HepG2 (cell line): Measurements from ENCODE around the gene USP34. TPM values are rescaled to one million over a fixed set of nuclear protein-coding genes. Genes with fewer than 3 reads are reported as not detected.

Experiments
- ATAC-seq: fragments of 200-7000 bp; cut with Tn5 transposase; 3 replicates; pipeline ENCODE4 v1.9.1; 2020; ENCODE audit warnings: mild to moderate bottlenecking, moderate library complexity
- BruUV-seq: library from RNA; stranded (reverse); fragments of 400-500 nt; replicated peaks from 2 replicates; lab custom pipeline; 2021; lab: Mats Ljungman, UMichigan
- CTCF ChIA-PET: fragments of 300-600 bp; formaldehyde crosslinking; extraction: SDS; loops from one replicate; lab custom pipeline; 2021; ENCODE audit warnings: low total read pairs, inconsistent platforms, low intra/inter-chr PET ratio; lab: Yijun Ruan, JAX
- POLR2A ChIA-PET: fragments of 350-600 bp; sonication (Branson Sonifier 250); formaldehyde crosslinking; loops from one replicate; lab custom pipeline; 2020; ENCODE audit warnings: antibody characterized with exemption, inconsistent platforms; lab: Yijun Ruan, JAX
- DNase-seq: peaks from one replicate; pipeline ENCODE4 v3.0.0-alpha.2; 2015; ENCODE audit warnings: low spot score
- FAIRE-seq: peaks from 3 replicates; lab custom pipeline; 2011; peaks lifted over from hg19 to GRCh38; lab: Jason Lieb, UNC
- H2AFZ ChIP-seq: one replicate; pipeline ENCODE4 v1.6.1; 2011; ENCODE audit warnings: low read length, inconsistent platforms
- H3K27ac ChIP-seq: fragments of 300-600 bp; 3 replicates; pipeline ENCODE4 v1.8.0; 2011; ENCODE audit warnings: mixed run types, mild to moderate bottlenecking, mixed read lengths, low read length, inconsistent platforms; ENCODE audit not compliant: insufficient read depth; ENCODE audit errors: extremely low read length
- H3K27me3 ChIP-seq, 2 experiments: fragments of 200-600 bp in 1 of 2; 2 replicates in 1 of 2; 3 replicates in 1 of 2; pipeline versions ENCODE4 v1.6.0 to v1.8.0; 2011; ENCODE audit warnings: low read length in 2 of 2, mild to moderate bottlenecking in 2 of 2, moderate library complexity in 2 of 2, inconsistent platforms in 1 of 2; ENCODE audit not compliant: insufficient read depth in 2 of 2, control insufficient read depth in 1 of 2
- H3K36me3 ChIP-seq, 2 experiments: fragments of 200-600 bp in 1 of 2; replicated peaks in 1 of 2; 2 replicates in 1 of 2; 3 replicates in 1 of 2; pipeline versions ENCODE4 v1.5.1 to v1.8.0; 2011; ENCODE audit warnings: low read length in 2 of 2, inconsistent platforms in 1 of 2; ENCODE audit not compliant: insufficient read depth in 2 of 2, control insufficient read depth in 1 of 2
- H3K4me1 ChIP-seq: 2 replicates; pipeline ENCODE4 v1.5.1; 2012; ENCODE audit warnings: low read length, inconsistent platforms; ENCODE audit not compliant: insufficient read depth
- H3K4me2 ChIP-seq: 2 replicates; pipeline ENCODE4 v1.6.0; 2011; ENCODE audit warnings: low read depth, low read length, inconsistent platforms
- H3K4me3 ChIP-seq, 3 experiments: fragments of 200-600 bp in 1 of 3; sonication (generic), shearing (Covaris generic) in 1 of 3; replicated peaks in 1 of 3; 2 replicates each; pipeline ENCODE4 v1.5.1; 2011 to 2016; ENCODE audit warnings: low read length in 3 of 3, inconsistent platforms in 2 of 3, low read depth in 2 of 3, mild to moderate bottlenecking in 2 of 3, control low read depth in 1 of 3, mixed read lengths in 1 of 3; ENCODE audit not compliant: insufficient read depth in 1 of 3
- H3K79me2 ChIP-seq: one replicate; pipeline ENCODE4 v1.6.1; 2011; ENCODE audit warnings: low read length, inconsistent platforms; ENCODE audit not compliant: insufficient read depth
- H3K9ac ChIP-seq: 2 replicates; pipeline ENCODE4 v1.6.0; 2011; ENCODE audit warnings: mild to moderate bottlenecking, low read depth, low read length, inconsistent platforms; ENCODE audit not compliant: insufficient read depth
- H3K9me3 ChIP-seq: 2 replicates; pipeline ENCODE4 v1.5.1; 2012; ENCODE audit warnings: mild to moderate bottlenecking, low read length
- H4K20me1 ChIP-seq: 2 replicates; pipeline ENCODE4 v1.6.0; 2011; ENCODE audit warnings: inconsistent platforms, mild to moderate bottlenecking, low read length, moderate library complexity; ENCODE audit not compliant: insufficient read depth
- GTF2F1 ChIP-seq: fragments of 150-350 bp; IDR thresholded peaks from 2 replicates; pipeline ENCODE4 v1.6.1; 2014; ENCODE audit warnings: low read length
- HOXA7 ChIP-seq: sonication (generic); formaldehyde crosslinking; IDR thresholded peaks from 2 replicates; pipeline ENCODE4 v1.8.1; 2022; ENCODE audit warnings: mild to moderate bottlenecking, missing genetic modification reagents, moderate library complexity
- PHF8 ChIP-seq: sonication (generic); formaldehyde crosslinking; IDR thresholded peaks from 2 replicates; pipeline ENCODE4 v1.5.0; 2020; ENCODE audit warnings: missing genetic modification reagents
- SMYD3 ChIP-seq: sonication (generic); formaldehyde crosslinking; IDR thresholded peaks from 2 replicates; pipeline ENCODE4 v1.8.1; 2023; ENCODE audit warnings: mild to moderate bottlenecking, missing genetic modification reagents
- SOX6 ChIP-seq, 2 experiments: fragments of 450-650 bp in 1 of 2; sonication (generic) in 1 of 2; formaldehyde crosslinking in 1 of 2; IDR thresholded peaks; 2 replicates each; pipeline versions ENCODE4 v1.4.0 to v1.6.1; 2017 to 2020; ENCODE audit warnings: antibody characterized with exemption in 1 of 2, mild to moderate bottlenecking in 1 of 2, missing genetic modification reagents in 1 of 2
- U2AF1 ChIP-seq: fragments of 200-400 bp; formaldehyde crosslinking; optimal IDR thresholded peaks from 2 replicates; pipeline ENCODE3; 2017; ENCODE audit warnings: mild to moderate bottlenecking, low read depth, low read length
- ZFP36 ChIP-seq: fragments of 150-350 bp; IDR thresholded peaks from 2 replicates; pipeline ENCODE4 v1.6.1; 2018; ENCODE audit warnings: borderline replicate concordance, low read length, low read depth; ENCODE audit not compliant: partially characterized antibody
- ZMYM4 ChIP-seq: sonication (generic); formaldehyde crosslinking; IDR thresholded peaks from 2 replicates; pipeline ENCODE4 v1.8.1; 2023; ENCODE audit warnings: mild to moderate bottlenecking, missing genetic modification reagents
- ZNF251 ChIP-seq: sonication (generic); formaldehyde crosslinking; IDR thresholded peaks from 2 replicates; pipeline ENCODE4 v1.9.0; 2021; ENCODE audit warnings: mild to moderate bottlenecking, missing genetic modification reagents
- ZNF607 ChIP-seq: sonication (generic); formaldehyde crosslinking; IDR thresholded peaks from 2 replicates; pipeline ENCODE4 v1.5.1; 2020; ENCODE audit warnings: missing genetic modification reagents, mild to moderate bottlenecking, borderline replicate concordance
- ZNF672 ChIP-seq: sonication (generic); formaldehyde crosslinking; IDR thresholded peaks from 2 replicates; pipeline ENCODE4 v1.8.1; 2022; ENCODE audit warnings: missing genetic modification reagents
- ZNF839 ChIP-seq: sonication (generic); formaldehyde crosslinking; IDR thresholded peaks from 2 replicates; pipeline ENCODE4 v1.4.0; 2020; ENCODE audit warnings: missing genetic modification reagents, mild to moderate bottlenecking, borderline replicate concordance
- ZSCAN30 ChIP-seq: sonication (generic); formaldehyde crosslinking; IDR thresholded peaks from 2 replicates; pipeline ENCODE4 v1.5.0; 2020; ENCODE audit warnings: mild to moderate bottlenecking, missing genetic modification reagents
- WGBS: methylation state at CpG from one replicate; pipeline ENCODE4 v1.1.6; 2017; ENCODE audit warnings: low lambda C conversion rate; 5-methylcytosine and 5-hydroxymethylcytosine counted together
- in situ Hi-C: cut with HindIII; loops from 2 replicates; pipeline ENCODE4 v1.10.0; 2017; ENCODE audit warnings: low pct_unique_long_range_greater_than_20kb; ENCODE audit not compliant: extremely low pct_ligation_motif_present
- intact Hi-C: fragments of 100-400 bp; cut with micrococcal nuclease; formaldehyde crosslinking; loops from one replicate; pipeline ENCODE4 v1.10.0; 2022; ENCODE audit not compliant: unreplicated experiment
- polyA plus RNA-seq, 8 experiments: library from polyadenylated mRNA; depleted of rRNA in 3 of 8; stranded (reverse) in 7 of 8; unstranded in 1 of 8; fragments of >200 nt; fragmentation: Illumina TruSeq in 4 of 8; extraction: Trizol in 4 of 8; gene quantifications; 2 replicates each; pipeline versions ENCODE4 v1.2.1 to v1.2.3, GENCODE V29; 2011 to 2016; ENCODE audit warnings: low read depth in 4 of 8, missing spikeins in 1 of 8, mixed read lengths in 1 of 8; ENCODE audit not compliant: insufficient read depth in 1 of 8
- total RNA-seq, 5 experiments: library from RNA; depleted of rRNA; stranded (reverse); fragments of >200 nt; fragmentation: Illumina TruSeq; extraction: Trizol; gene quantifications; 2 replicates each; pipeline ENCODE4 v1.2.3, GENCODE V29; 2016; ENCODE audit warnings: low read depth in 1 of 5
- TF ChIP-seq, protein P1 (sequence below): sonication (generic); formaldehyde crosslinking; IDR thresholded peaks from 2 replicates; pipeline ENCODE4 v1.4.0; 2020; ENCODE audit warnings: missing genetic modification reagents, borderline replicate concordance
- TF ChIP-seq, protein P2 (sequence below): sonication (generic); formaldehyde crosslinking; IDR thresholded peaks from 2 replicates; pipeline ENCODE4 v1.5.0; 2020; ENCODE audit warnings: missing genetic modification reagents
- TF ChIP-seq, protein P3 (sequence below): sonication (generic); formaldehyde crosslinking; IDR thresholded peaks from 2 replicates; pipeline ENCODE4 v1.4.0; 2020; ENCODE audit warnings: mild to moderate bottlenecking, missing genetic modification reagents

Gene USP34
- total and polyA plus RNA-seq, 2 of the 13 experiments (the other 11 are each of a cell fraction or from before 2014, with no cell fraction given), result 99.2 to 100 TPM

DNA sequence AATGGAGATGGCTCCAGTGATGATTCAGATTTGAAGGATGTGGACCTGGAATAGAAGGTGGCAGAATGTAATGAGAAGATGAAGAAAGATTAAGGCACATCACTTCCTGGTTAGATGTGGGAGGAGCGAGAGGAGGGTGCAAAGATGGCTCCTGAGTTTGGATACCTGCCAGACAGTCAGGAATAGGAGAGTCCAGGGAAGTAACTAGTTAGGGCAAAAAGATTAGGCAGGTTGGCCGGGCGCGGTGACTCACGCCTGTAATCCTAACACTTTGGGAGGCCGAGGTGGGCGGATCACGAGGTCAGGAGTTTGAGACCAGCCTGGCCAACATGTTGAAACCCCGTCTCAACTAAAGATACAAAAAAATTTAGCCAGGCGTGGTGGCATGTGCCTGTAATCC lies 303.3 kb downstream of the USP34 start:
- in situ Hi-C loops, result no loop called here
- H3K9me3 ChIP-seq, result no peaks in the 10 kb centered on the region
- TF ChIP-seq SMYD3 (CRISPR knock-in tag) (no peak), GTF2F1 (no peak), ZNF672 (CRISPR knock-in tag) (no peak), ZNF251 (CRISPR knock-in tag) (no peak), PHF8 (CRISPR knock-in tag) (no peak), ZSCAN30 (no peak), SOX6 (IDR thresholded peaks at IDR 0.05) (no peak), SOX6 (CRISPR knock-in tag; IDR thresholded peaks at IDR 0.05) (no peak), ZMYM4 (no peak), U2AF1 (no peak), HOXA7 (CRISPR knock-in tag) (no peak), ZNF839 (CRISPR knock-in tag) (no peak), ZFP36 (no peak), ZNF607 (CRISPR knock-in tag) (no peak)
- TF ChIP-seq, protein P1, sequence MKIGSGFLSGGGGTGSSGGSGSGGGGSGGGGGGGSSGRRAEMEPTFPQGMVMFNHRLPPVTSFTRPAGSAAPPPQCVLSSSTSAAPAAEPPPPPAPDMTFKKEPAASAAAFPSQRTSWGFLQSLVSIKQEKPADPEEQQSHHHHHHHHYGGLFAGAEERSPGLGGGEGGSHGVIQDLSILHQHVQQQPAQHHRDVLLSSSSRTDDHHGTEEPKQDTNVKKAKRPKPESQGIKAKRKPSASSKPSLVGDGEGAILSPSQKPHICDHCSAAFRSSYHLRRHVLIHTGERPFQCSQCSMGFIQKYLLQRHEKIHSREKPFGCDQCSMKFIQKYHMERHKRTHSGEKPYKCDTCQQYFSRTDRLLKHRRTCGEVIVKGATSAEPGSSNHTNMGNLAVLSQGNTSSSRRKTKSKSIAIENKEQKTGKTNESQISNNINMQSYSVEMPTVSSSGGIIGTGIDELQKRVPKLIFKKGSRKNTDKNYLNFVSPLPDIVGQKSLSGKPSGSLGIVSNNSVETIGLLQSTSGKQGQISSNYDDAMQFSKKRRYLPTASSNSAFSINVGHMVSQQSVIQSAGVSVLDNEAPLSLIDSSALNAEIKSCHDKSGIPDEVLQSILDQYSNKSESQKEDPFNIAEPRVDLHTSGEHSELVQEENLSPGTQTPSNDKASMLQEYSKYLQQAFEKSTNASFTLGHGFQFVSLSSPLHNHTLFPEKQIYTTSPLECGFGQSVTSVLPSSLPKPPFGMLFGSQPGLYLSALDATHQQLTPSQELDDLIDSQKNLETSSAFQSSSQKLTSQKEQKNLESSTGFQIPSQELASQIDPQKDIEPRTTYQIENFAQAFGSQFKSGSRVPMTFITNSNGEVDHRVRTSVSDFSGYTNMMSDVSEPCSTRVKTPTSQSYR (CRISPR knock-in tag), result no peak
- TF ChIP-seq, protein P2, sequence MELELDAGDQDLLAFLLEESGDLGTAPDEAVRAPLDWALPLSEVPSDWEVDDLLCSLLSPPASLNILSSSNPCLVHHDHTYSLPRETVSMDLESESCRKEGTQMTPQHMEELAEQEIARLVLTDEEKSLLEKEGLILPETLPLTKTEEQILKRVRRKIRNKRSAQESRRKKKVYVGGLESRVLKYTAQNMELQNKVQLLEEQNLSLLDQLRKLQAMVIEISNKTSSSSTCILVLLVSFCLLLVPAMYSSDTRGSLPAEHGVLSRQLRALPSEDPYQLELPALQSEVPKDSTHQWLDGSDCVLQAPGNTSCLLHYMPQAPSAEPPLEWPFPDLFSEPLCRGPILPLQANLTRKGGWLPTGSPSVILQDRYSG (CRISPR knock-in tag), result no peak
- TF ChIP-seq, protein P3, sequence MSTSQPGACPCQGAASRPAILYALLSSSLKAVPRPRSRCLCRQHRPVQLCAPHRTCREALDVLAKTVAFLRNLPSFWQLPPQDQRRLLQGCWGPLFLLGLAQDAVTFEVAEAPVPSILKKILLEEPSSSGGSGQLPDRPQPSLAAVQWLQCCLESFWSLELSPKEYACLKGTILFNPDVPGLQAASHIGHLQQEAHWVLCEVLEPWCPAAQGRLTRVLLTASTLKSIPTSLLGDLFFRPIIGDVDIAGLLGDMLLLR, result no peak
- TF ChIP-seq, all 625 proteins: peak for 0
- no peaks in the 10 kb centered on the region for H3K27me3 ChIP-seq
- FAIRE-seq (no peak), DNase-seq (no peak), ATAC-seq (no peak)
- H3K4me3 ChIP-seq, result no peak overlapping the region
- no peak overlapping the region for H3K27ac ChIP-seq
- 98% methylated on average over 10 of the region's 10 CpGs for WGBS
- intact Hi-C loops, result no loop called here
- no peaks in the 10 kb centered on the region for H4K20me1 ChIP-seq
- H3K4me1 ChIP-seq, result no peaks in the 10 kb centered on the region
- ChIA-PET CTCF (no interaction called here), POLR2A (interaction anchor here (1.0 to 1.6 kb wide), 3 partner anchors 9 to 23 kb away, joined by 3 to 6 read pairs (median 3); no protein-coding TSS in a partner anchor)
- peaks cover 2 to 18% of the 10 kb centered on the region in 2 experiments; a peak in 4 of 5 replicates for H3K36me3 ChIP-seq
- H2AFZ ChIP-seq, result no peak overlapping the region
- no peak overlapping the region for H3K4me2 ChIP-seq
- BruUV-seq, result no TSS peak
- no peak overlapping the region for H3K9ac ChIP-seq
- H3K79me2 ChIP-seq, result no peaks in the 10 kb centered on the region
